IPS-NIHi7 (cell line): ENCODE data around the gene A2ML1.
"Not testable (repeated sequence)": the region's sequence is repeated elsewhere in the genome, so short reads cannot be mapped to it uniquely, and the experiment has no call there.

Experiments used
- DNase-seq: peaks from one replicate; pipeline ENCODE4 v3.0.0; 2012; ENCODE audit warnings: mixed read lengths; ENCODE audit errors: extremely low spot score

A2ML1 gene

DNA sequence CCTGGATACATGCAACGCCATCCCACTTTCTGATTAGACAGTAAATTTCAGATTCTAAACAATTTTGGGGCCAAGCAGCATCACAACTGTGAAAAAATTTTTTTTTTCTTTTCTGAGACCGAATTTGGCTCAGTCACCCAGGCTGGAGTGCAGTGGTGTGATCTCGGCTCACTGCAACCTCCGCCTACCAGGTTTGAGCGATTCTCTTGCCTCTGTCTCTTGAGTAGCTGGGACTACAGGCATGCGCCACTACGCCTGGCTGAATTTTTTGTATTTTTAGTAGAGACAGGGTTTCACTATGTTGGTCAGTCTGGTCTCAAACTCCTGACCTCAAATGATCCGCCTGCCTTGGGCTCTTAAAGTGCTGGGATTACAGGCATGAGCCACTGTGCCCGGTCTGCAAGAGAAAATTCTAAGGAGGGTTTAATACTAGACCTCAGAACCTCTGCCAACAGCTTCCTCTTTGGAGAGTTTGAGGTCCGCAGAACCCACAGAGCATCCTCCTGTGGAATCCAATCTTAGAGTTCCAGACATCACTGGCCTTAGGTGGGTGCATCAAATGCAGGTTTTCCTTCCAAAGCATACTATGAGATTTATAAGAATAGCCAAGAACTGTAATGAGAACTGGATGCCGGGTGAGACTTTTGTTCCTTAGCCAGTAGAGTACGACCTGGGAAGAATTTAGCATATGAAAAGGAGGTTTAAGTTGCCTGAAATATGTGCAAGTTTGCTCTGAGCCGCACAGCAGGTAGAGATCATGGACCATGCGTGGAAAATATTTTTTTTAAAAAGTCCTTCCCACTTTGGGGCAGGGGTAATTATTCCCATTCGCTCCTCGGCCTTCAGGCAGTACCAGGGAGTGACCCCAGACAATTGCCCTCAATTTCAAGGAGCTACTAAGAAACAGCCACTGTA is 84.1 kb downstream of the A2ML1 start:
- no peak for DNase-seq

DNA sequence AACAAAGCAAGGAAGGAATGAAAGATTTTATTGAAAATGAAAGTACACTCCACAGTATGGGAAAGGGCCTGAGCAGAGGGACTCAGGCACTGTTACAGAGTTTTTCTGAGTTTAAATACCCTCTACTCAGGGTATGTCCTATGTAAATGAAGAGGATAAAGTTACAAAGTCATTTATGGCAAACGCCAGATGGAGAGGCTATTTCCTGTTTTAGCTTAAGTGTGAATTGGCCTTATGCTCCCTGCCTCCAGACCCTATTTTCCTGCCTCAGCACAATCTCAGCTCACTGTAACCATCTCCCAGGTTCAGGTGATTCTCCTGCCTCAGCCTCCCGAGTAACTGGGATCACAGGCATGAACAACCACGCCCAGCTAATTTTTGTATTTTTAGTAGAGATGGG is 85.1 kb downstream of the A2ML1 start:
- no peak for DNase-seq

- DNase-seq, result no peak
Observed at GRCh38 chr12:8909752-8910151, 87.3 kb downstream of the A2ML1 start.

GRCh38 chr12:8911606-8912268 is 89.3 kb downstream of the A2ML1 start:
- no peak for DNase-seq

GRCh38 chr12:8912914-8913313 is 90.5 kb downstream of the A2ML1 start:
- DNase-seq, result peak; percentile 25

- no peak for DNase-seq
Observed at GRCh38 chr12:8913702-8914032, 91.2 kb downstream of the A2ML1 start.

DNA sequence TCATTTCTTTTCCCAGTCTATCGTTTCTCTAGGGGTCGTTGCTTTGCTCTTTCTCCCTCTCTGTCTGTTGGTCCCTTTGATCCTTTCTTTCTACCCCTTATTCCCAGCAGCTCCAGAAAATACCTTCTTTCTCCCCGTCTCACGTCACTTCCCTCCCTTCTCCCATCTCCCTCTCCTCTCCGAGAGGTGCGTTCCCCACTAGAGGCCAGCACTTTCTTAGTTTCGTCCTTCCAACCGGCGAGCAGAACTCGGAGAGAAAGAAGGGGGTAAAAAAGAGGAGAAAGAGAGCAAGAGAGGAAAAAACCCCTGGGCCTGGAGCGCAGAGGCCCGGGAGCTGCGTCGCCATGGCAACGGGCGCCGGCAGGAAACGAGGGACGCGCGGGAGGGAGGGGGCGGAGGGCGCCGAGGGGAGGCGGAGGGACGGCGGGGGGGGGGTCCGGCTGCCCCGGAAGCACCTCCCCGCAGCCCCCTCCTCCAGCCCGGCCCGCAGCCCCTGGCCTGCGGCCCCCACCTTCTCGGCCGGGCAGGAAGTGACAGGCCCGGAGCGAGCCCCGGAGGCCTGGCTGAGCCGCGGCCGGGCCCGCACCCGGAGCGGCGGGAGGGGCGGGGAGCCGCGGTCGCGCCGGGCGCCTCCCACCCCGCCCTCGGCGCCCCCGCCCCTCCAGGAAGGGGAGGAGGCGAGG is 91.8 kb downstream of the A2ML1 start, which contains the start of gene PHC1:
Gene PHC1, plus strand, starts transcription at position 477 of the 683 bp plus-strand sequence. CDS start 3,169 bp downstream, outside the sequence.
- DNase-seq, result peak; percentile 92

- peak; percentile 77 for DNase-seq
Observed at GRCh38 chr12:8914716-8915526, 92.5 kb downstream of the A2ML1 start.

- DNase-seq, result no peak
Observed at GRCh38 chr12:8916154-8916553, 93.7 kb downstream of the A2ML1 start.

DNA sequence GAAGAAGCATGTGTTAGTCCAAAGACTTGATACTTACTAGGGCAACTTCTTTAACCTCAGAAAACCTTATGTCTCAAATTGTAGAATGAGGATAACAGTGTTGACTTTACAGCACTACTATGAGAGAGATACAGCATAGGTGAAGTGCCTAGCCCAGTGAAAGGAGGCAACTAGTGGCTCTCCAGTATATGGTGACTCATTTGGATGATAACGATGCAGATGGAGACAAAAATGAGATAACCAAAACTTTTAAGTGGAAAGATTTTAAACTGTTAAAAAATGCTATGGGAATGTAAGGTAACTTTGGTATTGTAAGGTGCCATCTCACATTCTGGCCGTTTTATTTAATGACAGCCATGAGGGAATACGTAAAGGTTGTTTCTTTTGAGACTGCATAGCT is 94.6 kb downstream of the A2ML1 start:
- DNase-seq, result no peak

DNA sequence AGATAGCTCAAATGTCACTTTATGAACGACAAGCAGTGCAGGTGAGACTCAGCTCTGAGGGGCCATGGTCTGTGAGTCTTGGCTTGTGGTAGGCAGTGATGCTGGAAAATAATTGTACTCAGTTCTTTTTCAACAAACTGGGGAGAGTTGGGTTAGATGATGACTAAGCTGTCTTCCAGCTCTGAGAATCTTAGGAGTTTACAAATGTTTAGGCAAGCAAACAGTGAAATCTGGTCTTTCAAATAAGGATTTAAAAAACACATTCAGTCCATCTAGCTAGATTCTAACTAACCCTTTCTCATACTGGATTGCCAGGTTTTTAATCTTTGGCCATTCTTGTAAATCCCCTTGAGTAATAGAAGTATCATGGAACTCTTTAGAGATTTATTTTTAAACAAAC is 95.3 kb downstream of the A2ML1 start:
- DNase-seq, result no peak

- DNase-seq, result not testable (repeated sequence)
Observed at GRCh38 chr12:8919643-8920042, 97.2 kb downstream of the A2ML1 start.

GRCh38 chr12:8922544-8922943 is 100.1 kb downstream of the A2ML1 start:
- DNase-seq, result no peak
